Fibroblast of mammary gland (primary cell): ENCODE data around the gene DNAAF8.
"Not testable (repeated sequence)": the region's sequence is repeated elsewhere in the genome, so short reads cannot be mapped to it uniquely, and the experiment has no call there.

ENCODE experiments used
- DNase-seq: peaks from one replicate; pipeline ENCODE4 v3.0.0-alpha.2; 2010; ENCODE audit warnings: low read depth
- H3K4me3 ChIP-seq: 2 replicates; pipeline ENCODE4 v1.5.1; 2011; ENCODE audit warnings: low read depth, mild to moderate bottlenecking, low read length, moderate library complexity; ENCODE audit not compliant: control insufficient read depth
- CTCF ChIP-seq: conservative IDR thresholded peaks from 2 replicates; pipeline ENCODE4 v1.5.1; 2011; ENCODE audit warnings: low read depth, low read length, inconsistent platforms; ENCODE audit not compliant: control insufficient read depth, insufficient read depth

The DNAAF8 gene

DNA sequence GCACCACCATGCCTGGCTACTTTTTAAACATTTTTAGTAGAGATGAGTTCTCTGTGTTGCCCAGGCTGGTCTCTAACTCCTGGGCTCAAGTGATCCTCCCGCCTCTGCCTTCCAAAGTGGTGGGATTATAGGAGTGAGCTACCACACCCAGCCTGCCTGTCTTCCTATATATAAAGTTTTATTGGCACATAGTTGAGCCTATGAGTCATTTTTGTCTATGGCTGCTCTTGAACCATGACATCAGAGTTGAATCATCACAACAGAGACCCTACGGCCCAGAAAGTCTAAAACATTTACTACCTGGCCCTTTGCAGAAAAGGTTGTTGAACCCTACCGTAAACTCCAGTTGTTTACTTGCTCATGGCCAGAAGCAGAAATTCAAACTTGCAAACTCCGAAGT lies 45.9 kb downstream of the DNAAF8 start:
- no peak for TF ChIP-seq CTCF
- DNase-seq, result peak; percentile 36
- no peak overlapping the region for H3K4me3 ChIP-seq

DNA sequence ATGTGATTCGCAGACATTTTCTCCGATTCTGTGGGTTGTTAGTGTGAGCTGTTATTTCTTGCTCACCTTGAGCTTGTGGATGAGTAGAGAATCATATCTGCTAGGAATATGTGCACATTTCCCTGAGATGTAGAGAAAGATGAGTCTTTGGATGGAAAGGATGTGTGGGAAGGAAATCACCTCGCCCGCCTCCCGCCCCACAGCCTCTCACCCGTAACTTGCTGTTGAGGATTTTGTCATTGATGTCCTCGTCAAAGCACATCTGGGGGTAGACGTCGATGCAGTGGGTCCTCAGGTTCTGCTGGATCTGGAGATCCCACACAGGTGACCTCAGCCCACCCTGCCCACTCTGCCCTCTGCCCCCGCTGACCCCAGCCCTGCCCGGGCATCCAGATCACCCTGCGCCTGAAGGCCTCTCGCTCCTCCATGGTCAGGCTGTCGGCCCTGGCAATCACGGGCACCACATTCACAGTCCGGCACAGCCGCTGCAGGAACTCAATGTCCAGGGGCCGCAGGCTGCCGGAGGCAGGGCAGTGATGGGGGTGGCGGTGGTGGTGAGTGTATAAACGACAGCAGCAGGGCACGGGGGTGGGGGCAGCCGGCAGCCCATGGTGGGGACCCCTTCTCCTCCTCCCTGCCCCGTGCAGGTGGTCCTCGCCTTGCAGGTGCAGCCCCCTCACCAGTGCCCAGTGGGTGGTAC lies 49.1 kb downstream of the DNAAF8 start:
- H3K4me3 ChIP-seq, result no peak overlapping the region
- no peak for DNase-seq
- TF ChIP-seq CTCF, result no peak

- no peak for TF ChIP-seq CTCF
- no peak for DNase-seq
- no peak overlapping the region for H3K4me3 ChIP-seq
Observed at GRCh38 chr16:4783951-4784336, 49.6 kb downstream of the DNAAF8 start.

DNA sequence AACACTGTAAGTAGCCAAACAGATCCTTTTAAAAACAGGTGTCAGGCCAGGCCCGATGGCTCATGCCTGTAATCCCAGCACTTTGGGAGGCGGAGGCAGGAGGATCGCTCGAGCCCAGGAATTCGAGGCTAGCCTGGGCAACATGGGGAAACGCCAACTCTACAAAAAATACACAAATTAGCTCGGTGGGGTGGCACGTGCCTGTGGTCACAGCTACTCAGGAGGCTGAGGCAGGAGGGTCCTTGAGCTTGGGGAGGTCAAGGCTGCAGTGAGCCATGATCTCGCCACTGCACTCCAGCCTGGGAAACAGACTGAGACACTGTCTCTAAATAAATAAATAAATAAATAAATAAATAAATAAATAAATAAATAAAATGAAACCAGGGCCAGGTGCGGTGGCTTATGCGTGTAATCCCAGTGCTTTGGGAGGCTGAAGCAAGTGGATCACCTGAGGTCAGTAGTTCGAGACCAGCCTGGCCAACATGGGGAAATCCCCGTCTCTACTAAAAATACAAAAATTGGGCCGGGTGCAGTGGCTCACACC lies 50.2 kb downstream of the DNAAF8 start:
- DNase-seq, H3K4me3 ChIP-seq: not testable (repeated sequence)

- DNase-seq, result no peak
- H3K4me3 ChIP-seq, result no peak overlapping the region
- no peak for TF ChIP-seq CTCF
Observed at GRCh38 chr16:4785758-4786433, 51.6 kb downstream of the DNAAF8 start.

GRCh38 chr16:4787068-4787467 lies 52.7 kb downstream of the DNAAF8 start:
- no peak for DNase-seq
- no peak overlapping the region for H3K4me3 ChIP-seq
- no peak for TF ChIP-seq CTCF
